ENCODE results near the gene MOB3A.
A peak's percentile ranks its signal among the peaks of the same experiment; 100 is the strongest.

MOB3A gene

DNA sequence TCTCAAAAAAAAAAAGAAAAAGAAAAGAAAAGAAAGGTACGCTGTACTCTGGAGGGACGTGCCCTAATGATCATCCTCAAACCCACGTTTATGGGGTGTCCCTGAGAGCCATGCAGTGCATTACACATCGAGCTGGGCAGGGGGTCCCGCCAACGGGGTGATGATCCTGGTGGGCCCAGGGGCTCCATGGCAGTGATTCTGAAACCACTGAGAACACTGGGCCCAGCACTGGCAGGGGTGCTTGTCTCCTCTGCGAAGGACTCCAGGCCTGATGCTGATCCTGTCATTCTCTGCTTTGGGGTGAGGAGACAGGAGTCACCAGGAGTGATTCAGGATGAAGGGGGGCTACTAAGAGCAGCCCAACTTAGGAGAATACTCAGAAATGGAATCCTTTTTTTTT lies 18.7 kb downstream of the MOB3A start:
- Histone ChIP-seq H3K4ac (ENCODE audit: low read depth in 1 of 2, low read length in 2 of 2) (no peak overlapping the region), H2BK12ac (ENCODE audit: low read length in 2 of 2) (no peak overlapping the region), H3K27me3 (ENCODE audit: control insufficient read depth in 1 of 2, insufficient read depth in 1 of 2, low read length in 2 of 2) (no peaks in the 10 kb centered on the region), H4K8ac (ENCODE audit: low read length) (no peak overlapping the region), H3K9me3 (ENCODE audit: control insufficient read depth, low read length) (no peaks in the 10 kb centered on the region), H2AFZ (ENCODE audit: low read depth, low read length) (no peak overlapping the region), H3K4me3 (ENCODE audit: insufficient read depth in 1 of 2, low read depth in 1 of 2, low read length in 2 of 2) (no peak overlapping the region), H2AK5ac (ENCODE audit: low read length, severe bottlenecking) (no peak overlapping the region), H3K23ac (ENCODE audit: low read length in 2 of 2) (no peak overlapping the region), H4K91ac (ENCODE audit: low read length) (no peak overlapping the region), H3K14ac (ENCODE audit: low read length in 2 of 2) (no peak overlapping the region), H3K9ac (ENCODE audit: low read length) (no peak overlapping the region), H3K4me2 (ENCODE audit: low read length, poor library complexity, severe bottlenecking) (no peak overlapping the region), H3K18ac (ENCODE audit: low read depth in 1 of 2, low read length in 2 of 2) (no peak overlapping the region), H3K4me1 (ENCODE audit: control insufficient read depth, insufficient read depth, low read depth, low read length) (peaks cover 8% of the 10 kb centered on the region), H2BK15ac (ENCODE audit: low read depth, poor library complexity, severe bottlenecking) (no peak overlapping the region), H3K27ac (ENCODE audit: low read length, poor library complexity, severe bottlenecking) (no peak overlapping the region), H2BK5ac (ENCODE audit: low read depth, low read length, poor library complexity, severe bottlenecking) (no peak overlapping the region), H2BK120ac (ENCODE audit: low read depth, low read length) (no peak overlapping the region), H3K36me3 (ENCODE audit: control insufficient read depth in 1 of 2, insufficient read depth in 2 of 2, low read depth in 1 of 2, low read length in 2 of 2) (peaks cover 79 to 83% of the 10 kb centered on the region in 2 experiments), H3K79me1 (replicated peaks; ENCODE audit: low read length, poor library complexity, severe bottlenecking) (peaks cover 51% of the 10 kb centered on the region)
- DNase-seq: no peak
- WGBS: 96% methylated on average over 7 of the region's 7 CpGs

DNA sequence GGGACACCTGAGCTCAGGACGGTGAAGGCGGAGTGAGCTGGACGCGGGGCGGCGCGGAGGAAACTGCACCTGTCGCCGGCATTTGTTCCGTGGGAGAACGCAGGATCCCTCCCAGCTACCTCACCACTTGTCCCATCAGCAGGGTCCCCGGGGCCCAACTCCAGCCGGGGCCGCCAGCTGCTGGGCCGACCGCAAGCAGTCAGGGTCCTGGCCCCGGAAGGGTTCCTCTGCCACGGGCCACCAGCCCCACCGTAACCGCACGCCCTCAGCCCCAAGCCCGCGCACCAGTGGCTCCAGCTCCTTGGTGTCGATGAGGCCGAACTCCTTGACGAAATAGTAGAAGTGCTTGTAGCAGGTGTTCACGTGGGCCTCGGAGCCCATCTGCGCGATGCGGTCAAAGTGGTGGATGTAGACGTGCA lies 19.6 kb downstream of the MOB3A start:
- H3K23ac ChIP-seq (ENCODE audit: low read length in 2 of 2): no peak overlapping the region
- H3K14ac ChIP-seq (ENCODE audit: low read length in 2 of 2): no peak overlapping the region
- no peak overlapping the region for H3K27ac ChIP-seq (ENCODE audit: low read length, poor library complexity, severe bottlenecking)
- H3K9ac ChIP-seq (ENCODE audit: low read length): no peak overlapping the region
- no peaks in the 10 kb centered on the region for H3K27me3 ChIP-seq (ENCODE audit: control insufficient read depth in 1 of 2, insufficient read depth in 1 of 2, low read length in 2 of 2)
- peaks cover 3% of the 10 kb centered on the region for H3K4me1 ChIP-seq (ENCODE audit: control insufficient read depth, insufficient read depth, low read depth, low read length)
- H4K8ac ChIP-seq (ENCODE audit: low read length): no peak overlapping the region
- H3K9me3 ChIP-seq (ENCODE audit: control insufficient read depth, low read length): no peaks in the 10 kb centered on the region
- H3K79me1 ChIP-seq (replicated peaks; ENCODE audit: low read length, poor library complexity, severe bottlenecking): peaks cover 49% of the 10 kb centered on the region
- no peak overlapping the region for H3K4me2 ChIP-seq (ENCODE audit: low read length, poor library complexity, severe bottlenecking)
- no peak overlapping the region for H2AK5ac ChIP-seq (ENCODE audit: low read length, severe bottlenecking)
- no peak overlapping the region for H2BK5ac ChIP-seq (ENCODE audit: low read depth, low read length, poor library complexity, severe bottlenecking)
- peaks cover 81 to 84% of the 10 kb centered on the region in 2 experiments for H3K36me3 ChIP-seq (ENCODE audit: control insufficient read depth in 1 of 2, insufficient read depth in 2 of 2, low read depth in 1 of 2, low read length in 2 of 2)
- DNase-seq: no peak
- H2BK120ac ChIP-seq (ENCODE audit: low read depth, low read length): no peak overlapping the region
- H3K4me3 ChIP-seq (ENCODE audit: insufficient read depth in 1 of 2, low read depth in 1 of 2, low read length in 2 of 2): no peak overlapping the region
- H2AFZ ChIP-seq (ENCODE audit: low read depth, low read length): no peak overlapping the region
- H2BK12ac ChIP-seq (ENCODE audit: low read length in 2 of 2): no peak overlapping the region
- no peak overlapping the region for H2BK15ac ChIP-seq (ENCODE audit: low read depth, poor library complexity, severe bottlenecking)
- H4K91ac ChIP-seq (ENCODE audit: low read length): no peak overlapping the region
- over 99% methylated on average over 30 of the region's 32 CpGs for WGBS
- no peak overlapping the region for H3K18ac ChIP-seq (ENCODE audit: low read depth in 1 of 2, low read length in 2 of 2)
- no peak overlapping the region for H3K4ac ChIP-seq (ENCODE audit: low read depth in 1 of 2, low read length in 2 of 2)

DNA sequence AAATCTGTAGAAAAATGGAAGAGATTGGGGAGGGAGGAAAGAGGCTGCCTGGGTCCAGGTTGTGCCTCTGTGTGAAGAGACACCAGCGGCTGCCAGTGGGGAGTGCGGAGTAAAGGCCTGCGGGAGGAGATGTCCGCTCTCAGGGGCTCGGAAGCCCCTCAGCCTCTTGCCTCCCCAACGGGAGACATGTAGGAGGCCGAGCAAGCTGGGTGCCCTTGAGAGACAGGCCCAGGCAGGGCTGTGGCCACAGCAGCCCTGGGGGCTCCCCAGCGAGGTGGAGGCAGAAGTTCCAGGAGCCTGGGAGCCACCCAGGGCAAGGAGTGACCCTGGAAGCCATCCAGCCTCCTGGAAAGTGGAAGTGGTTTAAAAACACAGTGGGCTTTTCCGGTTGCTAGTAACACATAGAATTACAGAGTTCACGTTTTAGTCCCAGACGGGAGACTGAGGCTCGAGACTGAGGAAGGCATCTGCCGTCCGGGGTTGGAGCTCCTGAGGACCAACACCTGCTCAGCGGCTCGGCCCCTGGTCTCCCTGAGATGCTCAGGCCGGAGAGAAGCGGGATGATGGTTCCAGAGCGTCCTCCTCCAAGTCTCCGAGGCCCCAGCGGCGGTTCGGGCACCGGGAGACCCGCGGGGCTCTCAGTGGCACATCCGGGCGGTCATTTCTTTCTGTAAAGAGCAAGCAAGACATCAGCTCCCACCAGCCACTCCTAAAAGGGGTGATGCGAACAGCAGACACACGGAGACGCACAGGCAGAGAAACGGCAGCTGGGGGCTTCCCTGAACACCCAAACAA lies 23.2 kb downstream of the MOB3A start:
- H3K18ac ChIP-seq (ENCODE audit: low read depth in 1 of 2, low read length in 2 of 2): no peak overlapping the region
- no peak overlapping the region for H2BK15ac ChIP-seq (ENCODE audit: low read depth, poor library complexity, severe bottlenecking)
- H3K14ac ChIP-seq (ENCODE audit: low read length in 2 of 2): no peak overlapping the region
- no peak overlapping the region for H2AFZ ChIP-seq (ENCODE audit: low read depth, low read length)
- H4K8ac ChIP-seq (ENCODE audit: low read length): peak overlapping the region; percentile 4
- H4K91ac ChIP-seq (ENCODE audit: low read length): no peak overlapping the region
- H3K4ac ChIP-seq (ENCODE audit: low read depth in 1 of 2, low read length in 2 of 2): peak overlapping the region in 1 of 2 experiments; percentile 60
- no peak overlapping the region for H3K27ac ChIP-seq (ENCODE audit: low read length, poor library complexity, severe bottlenecking)
- no peak overlapping the region for H2BK12ac ChIP-seq (ENCODE audit: low read length in 2 of 2)
- H3K27me3 ChIP-seq (ENCODE audit: control insufficient read depth in 1 of 2, insufficient read depth in 1 of 2, low read length in 2 of 2): no peaks in the 10 kb centered on the region
- no peak overlapping the region for H3K4me3 ChIP-seq (ENCODE audit: insufficient read depth in 1 of 2, low read depth in 1 of 2, low read length in 2 of 2)
- no peak overlapping the region for H2AK5ac ChIP-seq (ENCODE audit: low read length, severe bottlenecking)
- H3K9ac ChIP-seq (ENCODE audit: low read length): no peak overlapping the region
- H3K4me1 ChIP-seq (ENCODE audit: control insufficient read depth, insufficient read depth, low read depth, low read length): peaks cover 4% of the 10 kb centered on the region
- 96% methylated on average over 32 of the region's 32 CpGs for WGBS
- no peak for DNase-seq
- peaks cover 28% of the 10 kb centered on the region for H3K79me1 ChIP-seq (replicated peaks; ENCODE audit: low read length, poor library complexity, severe bottlenecking)
- no peak overlapping the region for H2BK120ac ChIP-seq (ENCODE audit: low read depth, low read length)
- H3K4me2 ChIP-seq (ENCODE audit: low read length, poor library complexity, severe bottlenecking): no peak overlapping the region
- no peak overlapping the region for H2BK5ac ChIP-seq (ENCODE audit: low read depth, low read length, poor library complexity, severe bottlenecking)
- H3K23ac ChIP-seq (ENCODE audit: low read length in 2 of 2): peak overlapping the region in 1 of 2 experiments; percentile 37
- no peaks in the 10 kb centered on the region for H3K9me3 ChIP-seq (ENCODE audit: control insufficient read depth, low read length)
- peaks cover 61 to 64% of the 10 kb centered on the region in 2 experiments for H3K36me3 ChIP-seq (ENCODE audit: control insufficient read depth in 1 of 2, insufficient read depth in 2 of 2, low read depth in 1 of 2, low read length in 2 of 2)

- Histone ChIP-seq H3K79me1 (replicated peaks; ENCODE audit: low read length, poor library complexity, severe bottlenecking) (peaks cover 20% of the 10 kb centered on the region), H3K14ac (ENCODE audit: low read length in 2 of 2) (no peak overlapping the region), H3K27me3 (ENCODE audit: control insufficient read depth in 1 of 2, insufficient read depth in 1 of 2, low read length in 2 of 2) (no peaks in the 10 kb centered on the region), H2AK5ac (ENCODE audit: low read length, severe bottlenecking) (no peak overlapping the region), H2BK12ac (ENCODE audit: low read length in 2 of 2) (no peak overlapping the region), H3K9ac (ENCODE audit: low read length) (no peak overlapping the region), H3K27ac (ENCODE audit: low read length, poor library complexity, severe bottlenecking) (no peak overlapping the region), H2BK5ac (ENCODE audit: low read depth, low read length, poor library complexity, severe bottlenecking) (no peak overlapping the region), H3K18ac (ENCODE audit: low read depth in 1 of 2, low read length in 2 of 2) (no peak overlapping the region), H3K23ac (ENCODE audit: low read length in 2 of 2) (no peak overlapping the region), H3K4me3 (ENCODE audit: insufficient read depth in 1 of 2, low read depth in 1 of 2, low read length in 2 of 2) (no peak overlapping the region), H3K36me3 (ENCODE audit: control insufficient read depth in 1 of 2, insufficient read depth in 2 of 2, low read depth in 1 of 2, low read length in 2 of 2) (peaks cover 42 to 46% of the 10 kb centered on the region in 2 experiments), H4K8ac (ENCODE audit: low read length) (no peak overlapping the region), H4K91ac (ENCODE audit: low read length) (no peak overlapping the region), H3K4me2 (ENCODE audit: low read length, poor library complexity, severe bottlenecking) (no peak overlapping the region), H3K4ac (ENCODE audit: low read depth in 1 of 2, low read length in 2 of 2) (no peak overlapping the region), H3K9me3 (ENCODE audit: control insufficient read depth, low read length) (no peaks in the 10 kb centered on the region), H2AFZ (ENCODE audit: low read depth, low read length) (no peak overlapping the region), H3K4me1 (ENCODE audit: control insufficient read depth, insufficient read depth, low read depth, low read length) (peaks cover 4% of the 10 kb centered on the region), H2BK15ac (ENCODE audit: low read depth, poor library complexity, severe bottlenecking) (no peak overlapping the region), H2BK120ac (ENCODE audit: low read depth, low read length) (no peak overlapping the region)
- DNase-seq: no peak
- WGBS: 92% methylated on average over 19 of the region's 19 CpGs
These were observed 25.0 kb downstream of the MOB3A start for GRCh38 chr19:2070986-2071673.

Data from mesenchymal stem cell (in vitro differentiated cells and primary cell).